HFF-Myc (cell line): ENCODE data around the gene CEP78.

Source experiments
- DNase-seq: peaks from one replicate; pipeline ENCODE4 v3.0.0-alpha.2; 2011; ENCODE audit warnings: low read depth; ENCODE audit errors: extremely low read depth
- H3K4me3 ChIP-seq: replicated peaks from 2 replicates; pipeline ENCODE4 v1.5.1; 2011; ENCODE audit warnings: low read depth, mild to moderate bottlenecking, control low read depth, low read length
- CTCF ChIP-seq: IDR thresholded peaks from 2 replicates; pipeline ENCODE4 v1.5.1; 2012; ENCODE audit warnings: mild to moderate bottlenecking, low read depth, low read length, control low read depth; ENCODE audit errors: missing control alignments

The CEP78 gene

GRCh38 chr9:78314550-78314949 lies 78.7 kb downstream of the CEP78 start:
- no peak overlapping the region for H3K4me3 ChIP-seq
- TF ChIP-seq CTCF, result no peak
- no peak for DNase-seq

GRCh38 chr9:78314953-78315870 lies 79.3 kb downstream of the CEP78 start:
- H3K4me3 ChIP-seq, result no peak overlapping the region
- no peak for DNase-seq
- no peak for TF ChIP-seq CTCF

GRCh38 chr9:78316166-78316892 lies 80.5 kb downstream of the CEP78 start:
- DNase-seq, result no peak
- H3K4me3 ChIP-seq, result no peak overlapping the region
- TF ChIP-seq CTCF, result no peak

- H3K4me3 ChIP-seq, result no peak overlapping the region
- TF ChIP-seq CTCF, result no peak
- DNase-seq, result no peak
Observed at GRCh38 chr9:78319197-78320029, 83.5 kb downstream of the CEP78 start.

- no peak overlapping the region for H3K4me3 ChIP-seq
- DNase-seq, result no peak
- TF ChIP-seq CTCF, result no peak
Observed at GRCh38 chr9:78320030-78320693, 84.3 kb downstream of the CEP78 start.
